LNCAP (cell line): ENCODE measurements around the gene PRKG1.

Experiments used
- TF ChIP-seq, protein P1 (sequence below): fragments of 450-650 bp; IDR thresholded peaks from 2 replicates; pipeline ENCODE4 v1.5.1; 2017; ENCODE audit warnings: mild to moderate bottlenecking

PRKG1 gene

DNA sequence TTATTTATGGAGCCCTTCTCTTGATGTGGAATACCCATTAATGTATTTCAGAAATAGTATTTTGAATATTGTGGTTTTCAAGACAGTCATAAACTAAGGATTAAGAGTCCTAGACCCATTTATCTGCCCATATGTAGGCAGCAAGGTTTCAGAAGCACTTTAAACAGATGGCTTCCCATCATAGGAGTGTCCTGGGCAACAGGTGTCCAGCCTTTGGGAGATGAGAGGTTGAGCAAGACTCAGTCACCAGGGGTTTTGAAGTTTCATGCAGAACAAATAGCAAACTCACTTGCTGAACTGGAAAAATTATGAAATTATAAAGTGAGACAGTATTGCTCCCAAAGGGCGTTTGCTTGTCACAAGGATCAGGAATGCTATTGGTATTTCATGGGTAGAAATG, 818.0 kb downstream of the PRKG1 start:
- TF ChIP-seq, protein P1, sequence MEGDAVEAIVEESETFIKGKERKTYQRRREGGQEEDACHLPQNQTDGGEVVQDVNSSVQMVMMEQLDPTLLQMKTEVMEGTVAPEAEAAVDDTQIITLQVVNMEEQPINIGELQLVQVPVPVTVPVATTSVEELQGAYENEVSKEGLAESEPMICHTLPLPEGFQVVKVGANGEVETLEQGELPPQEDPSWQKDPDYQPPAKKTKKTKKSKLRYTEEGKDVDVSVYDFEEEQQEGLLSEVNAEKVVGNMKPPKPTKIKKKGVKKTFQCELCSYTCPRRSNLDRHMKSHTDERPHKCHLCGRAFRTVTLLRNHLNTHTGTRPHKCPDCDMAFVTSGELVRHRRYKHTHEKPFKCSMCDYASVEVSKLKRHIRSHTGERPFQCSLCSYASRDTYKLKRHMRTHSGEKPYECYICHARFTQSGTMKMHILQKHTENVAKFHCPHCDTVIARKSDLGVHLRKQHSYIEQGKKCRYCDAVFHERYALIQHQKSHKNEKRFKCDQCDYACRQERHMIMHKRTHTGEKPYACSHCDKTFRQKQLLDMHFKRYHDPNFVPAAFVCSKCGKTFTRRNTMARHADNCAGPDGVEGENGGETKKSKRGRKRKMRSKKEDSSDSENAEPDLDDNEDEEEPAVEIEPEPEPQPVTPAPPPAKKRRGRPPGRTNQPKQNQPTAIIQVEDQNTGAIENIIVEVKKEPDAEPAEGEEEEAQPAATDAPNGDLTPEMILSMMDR, result no peak

DNA sequence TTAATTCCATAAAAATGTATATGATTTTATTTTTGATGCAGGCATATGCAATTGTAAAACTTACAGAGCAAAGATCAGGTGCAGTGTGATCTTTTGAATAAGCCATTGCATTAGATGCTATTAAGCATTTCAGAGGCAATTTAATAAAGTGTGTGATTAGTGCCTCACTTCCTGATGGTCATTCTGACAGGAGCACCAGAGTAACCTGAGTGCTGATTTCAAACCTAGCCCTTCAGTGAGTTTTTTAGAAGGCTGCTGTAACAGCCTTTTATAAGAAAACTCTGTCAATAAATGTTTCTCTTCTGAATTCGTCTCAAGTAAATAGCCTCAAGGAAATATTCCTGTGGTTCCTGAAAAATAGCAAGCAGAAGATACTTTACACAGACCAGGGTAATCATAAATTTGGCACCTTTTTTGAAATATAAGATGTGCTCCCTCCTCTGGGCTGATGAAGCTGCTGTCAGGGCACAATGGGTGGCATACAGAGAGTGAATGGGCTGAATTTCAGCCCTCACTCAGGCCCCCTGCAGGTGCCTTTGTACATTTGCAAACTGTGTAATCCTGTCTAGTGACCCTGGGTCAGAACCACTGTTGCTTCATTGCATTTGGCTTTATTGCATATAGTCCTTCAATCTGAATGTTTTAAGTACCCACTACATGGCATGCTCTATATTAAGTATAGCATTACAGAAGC, 818.8 kb downstream of the PRKG1 start:
- TF ChIP-seq, protein P1, result peak; percentile 61

DNA sequence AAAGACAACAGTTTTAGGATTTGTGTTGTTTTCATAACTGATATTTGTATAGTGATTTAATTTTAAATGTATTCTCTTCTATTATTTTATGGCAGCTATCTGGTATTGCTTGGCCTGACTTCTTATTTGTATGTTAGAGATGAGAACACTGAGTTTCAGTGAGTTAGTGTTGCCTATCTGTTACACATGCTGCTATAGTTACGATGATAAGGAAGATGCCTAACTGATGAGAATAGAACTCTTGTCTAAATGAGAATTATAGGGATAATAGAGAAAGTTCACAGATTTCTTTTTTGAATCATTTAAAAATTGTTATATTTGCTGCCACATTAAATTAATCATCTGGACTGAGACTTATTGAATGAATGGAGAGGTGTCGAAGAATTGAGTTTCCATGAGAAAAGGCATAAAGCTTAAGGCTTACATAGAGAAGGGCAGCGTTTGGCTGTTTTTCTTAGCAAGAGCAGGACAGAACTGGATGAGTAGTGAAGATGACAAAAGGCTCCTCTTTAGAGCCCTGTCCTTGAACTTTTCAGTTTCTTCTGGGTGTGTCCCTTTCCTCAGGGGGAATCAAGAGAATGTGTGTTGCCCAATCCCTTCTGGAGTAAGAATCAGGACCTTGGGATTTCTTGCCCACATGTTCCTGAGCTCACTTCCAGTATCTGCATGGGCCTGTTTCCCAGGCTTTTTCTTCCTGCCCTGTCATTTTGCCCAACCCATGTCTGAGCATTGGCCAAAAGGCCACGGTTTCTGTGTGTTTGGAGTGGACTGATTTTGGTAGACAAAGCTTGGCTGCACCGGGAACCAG, 820.7 kb downstream of the PRKG1 start:
- TF ChIP-seq, protein P1, result no peak

DNA sequence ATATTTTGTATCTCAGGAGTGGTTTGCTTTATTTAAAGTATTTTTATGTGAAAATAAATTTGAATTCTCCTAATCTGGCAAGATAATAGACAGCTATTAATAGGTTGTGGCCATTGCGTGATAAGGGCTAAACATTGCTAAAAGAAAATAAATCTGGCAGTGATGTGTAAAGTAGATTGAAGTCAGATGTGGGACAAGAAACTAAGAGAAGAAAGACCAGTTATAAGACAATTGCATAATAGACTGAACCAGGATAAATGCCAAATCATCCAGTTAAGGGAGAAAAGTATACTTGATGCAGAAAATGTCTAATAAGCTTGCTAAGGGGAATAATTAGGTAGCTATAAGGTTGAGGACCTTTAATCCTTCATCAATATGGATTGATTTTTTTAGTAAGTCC, 822.6 kb downstream of the PRKG1 start:
- TF ChIP-seq, protein P1, result no peak

DNA sequence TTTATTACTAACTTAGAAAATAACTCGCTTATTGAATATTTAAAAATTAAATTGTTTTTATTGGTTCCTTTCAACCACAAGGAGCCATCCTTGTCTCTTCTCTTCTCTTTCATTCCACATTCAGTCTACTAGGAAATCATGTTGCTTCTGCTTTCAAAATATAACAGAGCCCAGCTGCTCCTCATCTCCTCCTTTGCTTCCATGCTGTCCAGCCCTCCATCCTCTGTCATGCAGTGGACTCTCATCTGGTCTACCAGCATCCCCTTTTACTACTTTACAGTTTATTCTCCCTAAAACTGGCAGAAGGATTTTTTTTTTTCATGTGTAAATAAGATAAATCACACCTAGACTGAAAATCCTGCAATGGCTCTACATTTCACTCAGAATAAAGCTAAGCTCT, 823.3 kb downstream of the PRKG1 start:
- TF ChIP-seq, protein P1, result no peak

DNA sequence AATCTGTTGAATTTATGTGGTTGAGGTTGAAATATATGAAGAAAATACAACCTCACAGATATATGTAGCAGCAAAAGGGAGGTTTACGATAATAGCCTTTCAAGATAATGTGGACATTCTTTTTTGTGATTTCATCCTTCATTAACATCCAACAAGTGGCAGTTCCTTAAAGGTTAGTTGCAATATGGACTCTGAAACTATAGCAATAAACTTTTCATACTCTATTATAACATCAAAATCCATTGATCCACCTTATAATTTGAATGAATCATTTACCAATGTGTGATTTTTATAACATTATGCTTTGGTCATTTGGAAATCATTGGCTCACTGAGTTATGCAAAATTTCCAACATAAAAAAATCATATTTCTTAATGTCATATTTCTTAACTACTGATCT, 825.9 kb downstream of the PRKG1 start:
- TF ChIP-seq, protein P1, result no peak

DNA sequence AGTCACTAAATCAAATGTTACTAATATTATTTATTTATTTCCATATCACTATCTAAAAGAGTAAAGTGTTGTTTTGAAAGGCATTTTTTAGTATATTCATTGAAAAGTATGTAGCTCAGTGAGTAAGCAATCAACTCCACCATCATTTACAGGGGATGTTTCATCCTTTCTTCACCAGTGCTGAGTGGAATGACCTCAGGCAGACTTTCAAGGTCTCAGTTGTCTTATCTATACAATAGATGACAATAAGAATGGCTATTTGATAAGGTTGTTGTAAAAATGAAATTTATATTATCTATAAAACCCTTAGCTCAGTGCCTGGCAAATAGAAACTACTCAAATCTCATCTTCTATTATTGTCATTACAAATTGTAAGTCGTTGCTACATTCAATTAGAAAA, 829.4 kb downstream of the PRKG1 start:
- TF ChIP-seq, protein P1, result no peak
